Lung (tissue), 12 donors: ENCODE results near the gene ZBTB7B. TPM values are rescaled to one million over a fixed set of nuclear protein-coding genes. Genes with fewer than 3 reads are reported as not detected.
"Not testable (repeated sequence)": the region's sequence is repeated elsewhere in the genome, so short reads cannot be mapped to it uniquely, and the experiment has no call there.

Source experiments
- ATAC-seq: fragments of 200-7000 bp; cut with Tn5 transposase; one replicate; pipeline ENCODE4 v1.9.1; 2020; ENCODE audit warnings: moderate number of reproducible peaks; ENCODE audit not compliant: insufficient read depth, low FRiP score
- DNase-seq, 3 donors: peaks; one replicate each; pipeline ENCODE4 v3.0.0-alpha.2; 2013 to 2017
- H3K27ac ChIP-seq, 2 donors: one replicate each; pipeline ENCODE4 v1.5.1; 2013; ENCODE audit warnings: mild to moderate bottlenecking in 2 of 2, moderate library complexity in 2 of 2, control low read depth in 1 of 2, inconsistent platforms in 1 of 2, low read depth in 1 of 2, low read length in 1 of 2
- H3K27me3 ChIP-seq, 3 donors: one replicate each; pipeline ENCODE4 v1.5.1; 2013; ENCODE audit warnings: low read length in 2 of 3; ENCODE audit not compliant: control insufficient read depth in 3 of 3, insufficient read depth in 3 of 3
- H3K36me3 ChIP-seq, 4 donors: one replicate each; pipeline ENCODE4 v1.5.1; 2013; ENCODE audit warnings: low read length in 4 of 4, mild to moderate bottlenecking in 1 of 4, moderate library complexity in 1 of 4; ENCODE audit not compliant: control insufficient read depth in 4 of 4, insufficient read depth in 4 of 4
- H3K4me1 ChIP-seq, 5 donors: one replicate each; pipeline ENCODE4 v1.5.1; 2013; ENCODE audit warnings: low read length in 5 of 5, mild to moderate bottlenecking in 2 of 5, moderate library complexity in 1 of 5; ENCODE audit not compliant: control insufficient read depth in 5 of 5, insufficient read depth in 5 of 5
- H3K4me3 ChIP-seq: one replicate; pipeline ENCODE4 v1.5.1; 2013; ENCODE audit warnings: mild to moderate bottlenecking, control low read depth, moderate library complexity
- H3K9ac ChIP-seq, 2 donors: one replicate each; pipeline ENCODE4 v1.5.1; 2013; ENCODE audit warnings: low read length in 2 of 2, control low read depth in 1 of 2; ENCODE audit not compliant: insufficient read depth in 1 of 2
- H3K9me3 ChIP-seq, 4 donors: one replicate each; pipeline ENCODE4 v1.5.1; 2013; ENCODE audit warnings: low read length in 3 of 4, mild to moderate bottlenecking in 1 of 4, moderate library complexity in 1 of 4; ENCODE audit not compliant: control insufficient read depth in 4 of 4, insufficient read depth in 3 of 4
- WGBS, 2 donors: extraction: QIAGEN DNeasy Blood & Tissue Kit; methylation state at CpG; one replicate each; pipeline ENCODE4 v1.1.7; 2013; 5-methylcytosine and 5-hydroxymethylcytosine counted together
- polyA plus RNA-seq, 2 donors: library from polyadenylated mRNA; stranded (reverse); fragments of 200-250 nt; gene quantifications; one replicate each; pipeline ENCODE4 v1.2.1, GENCODE V29; 2013
- total RNA-seq, 2 donors: library from RNA; depleted of rRNA in 1 of 2; stranded (reverse); fragments of >200 nt in 1 of 2; gene quantifications; one replicate each; pipeline ENCODE4 v1.2.1, GENCODE V29; 2014 to 2021
- TF ChIP-seq, protein P1 (sequence below): IDR thresholded peaks from 2 replicates; pipeline ENCODE4 v1.5.1; 2012; ENCODE audit warnings: mild to moderate bottlenecking; ENCODE audit errors: control extremely low read depth, extremely low read depth
- donor health status: control.
- donor health status: control.
- donor health status: Bipolar disorder and iron deficiency.
- donor health status: healthy.
- donor health status: DM: yes; HTN: yes; CAD: no.

The ZBTB7B gene
- total and polyA plus RNA-seq, 4 donors: 41.9 to 83.3 (median 55.2) TPM

DNA sequence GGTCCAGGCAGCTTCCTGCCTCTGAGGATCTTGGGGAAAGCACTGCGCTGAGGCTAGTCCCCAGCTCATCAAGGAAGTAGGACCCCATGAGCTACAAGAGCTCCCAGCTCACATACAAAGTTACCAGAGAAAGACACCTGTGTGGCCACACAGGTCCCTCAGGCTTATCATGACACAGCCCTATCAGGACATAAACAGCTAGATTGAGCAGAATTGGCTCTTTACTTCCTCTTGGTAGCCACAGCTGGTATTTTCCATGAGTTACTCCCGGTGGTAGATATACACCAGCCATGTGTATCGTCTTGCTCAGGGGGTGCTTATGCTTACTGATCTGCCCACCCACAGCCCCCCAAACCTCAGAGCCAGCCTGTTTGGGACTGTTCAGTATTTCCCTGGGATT, 8.0 kb upstream of the ZBTB7B start:
- DNase-seq (no peak), ATAC-seq (no peak)
- peaks cover 0 to 8% (median 0%) of the 10 kb centered on the region in 4 donors for H3K36me3 ChIP-seq
- no peaks in the 10 kb centered on the region for H3K27me3 ChIP-seq
- H3K4me3 ChIP-seq: no peak overlapping the region
- TF ChIP-seq, protein P1, sequence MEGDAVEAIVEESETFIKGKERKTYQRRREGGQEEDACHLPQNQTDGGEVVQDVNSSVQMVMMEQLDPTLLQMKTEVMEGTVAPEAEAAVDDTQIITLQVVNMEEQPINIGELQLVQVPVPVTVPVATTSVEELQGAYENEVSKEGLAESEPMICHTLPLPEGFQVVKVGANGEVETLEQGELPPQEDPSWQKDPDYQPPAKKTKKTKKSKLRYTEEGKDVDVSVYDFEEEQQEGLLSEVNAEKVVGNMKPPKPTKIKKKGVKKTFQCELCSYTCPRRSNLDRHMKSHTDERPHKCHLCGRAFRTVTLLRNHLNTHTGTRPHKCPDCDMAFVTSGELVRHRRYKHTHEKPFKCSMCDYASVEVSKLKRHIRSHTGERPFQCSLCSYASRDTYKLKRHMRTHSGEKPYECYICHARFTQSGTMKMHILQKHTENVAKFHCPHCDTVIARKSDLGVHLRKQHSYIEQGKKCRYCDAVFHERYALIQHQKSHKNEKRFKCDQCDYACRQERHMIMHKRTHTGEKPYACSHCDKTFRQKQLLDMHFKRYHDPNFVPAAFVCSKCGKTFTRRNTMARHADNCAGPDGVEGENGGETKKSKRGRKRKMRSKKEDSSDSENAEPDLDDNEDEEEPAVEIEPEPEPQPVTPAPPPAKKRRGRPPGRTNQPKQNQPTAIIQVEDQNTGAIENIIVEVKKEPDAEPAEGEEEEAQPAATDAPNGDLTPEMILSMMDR: no peak
- 52 to 64% methylated on average over 3 of the region's 3 CpGs for WGBS, 2 donors
- no peak overlapping the region for H3K9ac ChIP-seq
- no peaks in the 10 kb centered on the region for H3K9me3 ChIP-seq
- H3K27ac ChIP-seq: no peak overlapping the region
- H3K4me1 ChIP-seq: peaks cover 0 to 10% (median 2%) of the 10 kb centered on the region in 5 donors

DNA sequence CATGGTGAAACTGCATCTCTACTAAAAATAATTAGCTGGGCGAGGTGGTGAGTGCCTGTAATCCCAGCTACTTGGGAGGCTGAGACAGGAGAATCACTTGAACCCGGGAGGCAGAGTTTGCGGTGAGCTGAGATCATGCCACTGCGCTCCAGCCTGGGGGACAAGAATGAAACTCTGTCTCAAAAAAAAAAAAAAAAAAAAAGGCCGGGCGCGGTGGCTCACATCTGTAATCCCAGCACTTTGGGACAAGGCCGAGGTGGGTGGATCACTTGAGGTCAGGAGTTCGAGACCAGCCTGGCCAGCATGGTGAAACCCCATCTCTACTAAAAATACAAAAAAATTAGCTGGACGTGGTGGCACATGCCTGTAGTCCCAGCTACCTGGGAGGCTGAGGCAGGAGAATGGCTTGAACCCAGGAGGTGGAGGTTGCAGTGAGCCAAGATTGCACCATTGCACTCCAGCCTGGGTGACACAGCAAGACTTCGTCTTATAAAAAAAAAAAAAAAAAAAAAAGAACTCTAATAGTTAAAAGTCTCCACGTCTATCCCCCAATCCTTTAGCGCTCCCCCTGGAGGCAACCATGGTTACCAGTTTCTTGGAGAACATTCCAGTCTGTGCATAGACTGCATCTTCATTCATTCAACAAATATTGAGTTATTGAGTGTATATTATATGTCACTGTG, 7.2 kb upstream of the ZBTB7B start:
- ATAC-seq: not testable (repeated sequence)
- WGBS, 2 donors: 63 to 72% methylated on average over 10 to 13 of the region's 13 CpGs
- DNase-seq: peak; percentile 79 to 85 (median 82)

DNA sequence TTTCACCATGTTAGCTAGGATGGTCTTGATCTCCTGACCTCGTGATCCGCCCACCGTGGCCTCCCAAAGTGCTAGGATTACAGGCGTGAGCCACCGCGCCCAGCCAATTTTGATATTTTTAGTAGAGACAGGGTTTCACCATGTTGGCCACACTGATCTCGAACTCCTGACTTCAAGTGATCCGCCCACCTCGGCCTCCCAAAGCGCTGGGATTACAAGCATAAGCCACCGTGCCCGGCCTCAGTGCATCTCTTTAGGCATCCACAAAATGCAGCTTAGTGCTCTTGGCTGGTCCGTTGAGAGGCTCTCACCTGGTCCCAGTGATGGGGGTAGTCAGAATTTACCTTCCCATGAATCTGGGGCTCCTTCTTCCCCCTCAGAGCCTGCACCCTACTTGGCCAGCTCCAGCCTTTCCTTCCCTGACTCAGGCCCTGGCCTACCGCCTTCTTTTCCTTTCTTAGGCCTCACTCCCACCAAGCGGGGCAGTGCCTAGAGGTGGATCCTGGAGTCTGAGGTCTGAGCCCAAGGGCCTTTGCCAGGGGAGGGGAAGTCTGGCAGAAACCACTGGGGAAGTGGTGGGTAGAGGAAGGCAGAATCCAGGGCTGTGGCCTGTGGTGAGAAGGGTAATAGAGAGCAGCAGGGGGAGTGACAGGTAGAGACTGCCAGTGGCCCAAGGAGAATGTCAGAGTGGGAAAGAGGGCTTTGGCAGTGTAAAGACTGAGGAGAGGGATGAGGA, 5.5 kb upstream of the ZBTB7B start:
- ATAC-seq (no peak), DNase-seq (no peak)
- Histone ChIP-seq H3K27ac (no peak overlapping the region), H3K9me3 (no peaks in the 10 kb centered on the region), H3K4me1 (peaks cover 0 to 16% (median 5%) of the 10 kb centered on the region in 5 donors), H3K27me3 (no peaks in the 10 kb centered on the region), H3K9ac (no peak overlapping the region), H3K4me3 (no peak overlapping the region), H3K36me3 (no peaks in the 10 kb centered on the region)
- 71 to 77% methylated on average over 15 of the region's 15 CpGs for WGBS, 2 donors
- TF ChIP-seq, protein P1: no peak

More for the DNA sequence above, 7.2 kb upstream of the ZBTB7B start:
- not testable (repeated sequence) for H3K4me3 ChIP-seq, H3K9me3 ChIP-seq, H3K27ac ChIP-seq, H3K27me3 ChIP-seq, H3K9ac ChIP-seq, H3K36me3 ChIP-seq
- TF ChIP-seq, protein P1: peak; percentile 5
- H3K4me1 ChIP-seq: peaks cover 0 to 13% (median 5%) of the 10 kb centered on the region in 5 donors
